GM23338 (cell line): ENCODE data around the gene MYLK. TPM values are rescaled to one million over a fixed set of nuclear protein-coding genes. Genes with fewer than 3 reads are reported as not detected.

ENCODE experiments used
- ATAC-seq: fragments of 200-7000 bp; cut with Tn5 transposase; 3 replicates; pipeline ENCODE4 v1.9.1; 2020
- DNase-seq: peaks from one replicate; pipeline ENCODE4 v3.0.0-alpha.2; 2015; ENCODE audit warnings: low spot score
- H2AFZ ChIP-seq: fragments of 200-600 bp; sonication (generic); 2 replicates; pipeline ENCODE4 v1.8.0; 2016; ENCODE audit warnings: antibody characterized with exemption, mild to moderate bottlenecking, moderate library complexity
- H3F3A ChIP-seq: fragments of 200-600 bp; sonication (generic); replicated peaks from 2 replicates; pipeline ENCODE4 v1.8.0; 2017; ENCODE audit warnings: antibody characterized with exemption, mixed run types, low read depth
- H3K27ac ChIP-seq: fragments of 200-600 bp; sonication (generic); 2 replicates; pipeline ENCODE4 v1.6.1; 2016; ENCODE audit warnings: low read depth
- H3K27me3 ChIP-seq: fragments of 200-600 bp; sonication (generic); 2 replicates; pipeline ENCODE4 v1.8.0; 2016; ENCODE audit warnings: mild to moderate bottlenecking, mixed run types, moderate library complexity; ENCODE audit not compliant: insufficient read depth
- H3K36me3 ChIP-seq: fragments of 200-600 bp; sonication (generic); 2 replicates; pipeline ENCODE4 v1.8.0; 2016; ENCODE audit warnings: mild to moderate bottlenecking; ENCODE audit not compliant: insufficient read depth
- H3K4me1 ChIP-seq: fragments of 200-600 bp; sonication (generic); 2 replicates; pipeline ENCODE4 v1.8.0; 2016; ENCODE audit warnings: mild to moderate bottlenecking, moderate library complexity; ENCODE audit not compliant: insufficient read depth
- H3K4me2 ChIP-seq: fragments of 200-600 bp; sonication (generic); 2 replicates; pipeline ENCODE4 v1.7.1; 2017; ENCODE audit warnings: mixed run types
- H3K4me3 ChIP-seq: fragments of 200-600 bp; sonication (generic); 2 replicates; pipeline ENCODE4 v1.6.1; 2016; ENCODE audit warnings: mixed run types
- H3K79me2 ChIP-seq: fragments of 200-600 bp; sonication (generic); replicated peaks from 2 replicates; pipeline ENCODE4 v1.8.0; 2017; ENCODE audit warnings: mild to moderate bottlenecking; ENCODE audit not compliant: insufficient read depth
- H3K9me2 ChIP-seq: fragments of 200-600 bp; sonication (generic); 2 replicates; pipeline ENCODE4 v1.8.0; 2017; ENCODE audit not compliant: insufficient read depth
- H4K20me1 ChIP-seq: fragments of 200-600 bp; sonication (generic); replicated peaks from 2 replicates; pipeline ENCODE4 v1.8.0; 2017; ENCODE audit warnings: mild to moderate bottlenecking; ENCODE audit not compliant: insufficient read depth
- H3K27ac Mint-ChIP-seq: 2 replicates; pipeline ENCODE4 v1.8.0; 2020; ENCODE audit warnings: inconsistent platforms, mild to moderate bottlenecking, moderate library complexity, mixed read lengths
- H3K27me3 Mint-ChIP-seq: 3 replicates; pipeline ENCODE4 v1.8.0; 2022; ENCODE audit warnings: low read depth, mild to moderate bottlenecking, moderate library complexity, mixed read lengths, inconsistent platforms; ENCODE audit not compliant: insufficient read depth, poor library complexity
- H3K36me3 Mint-ChIP-seq: 3 replicates; pipeline ENCODE4 v1.8.0; 2021; ENCODE audit warnings: low read depth, mild to moderate bottlenecking, inconsistent platforms, moderate library complexity, mixed read lengths
- H3K4me1 Mint-ChIP-seq: 3 replicates; pipeline ENCODE4 v1.8.0; 2020; ENCODE audit warnings: mild to moderate bottlenecking, inconsistent platforms, mixed read lengths
- H3K4me3 Mint-ChIP-seq: 3 replicates; pipeline ENCODE4 v1.8.0; 2021; ENCODE audit warnings: moderate library complexity, mild to moderate bottlenecking, inconsistent platforms, mixed read lengths
- H3K9me3 Mint-ChIP-seq: 3 replicates; pipeline ENCODE4 v1.8.0; 2020; ENCODE audit warnings: moderate library complexity, mild to moderate bottlenecking, inconsistent platforms, mixed read lengths
- CREB1 ChIP-seq: fragments of 250-450 bp; sonication (Bioruptor Pico); IDR thresholded peaks from 2 replicates; pipeline ENCODE4 v1.5.0; 2020; ENCODE audit warnings: low read depth, mild to moderate bottlenecking, moderate library complexity
- ETS1 ChIP-seq: IDR thresholded peaks from 2 replicates; pipeline ENCODE4 v1.6.1; 2016; ENCODE audit warnings: antibody characterized with exemption
- REST ChIP-seq: IDR thresholded peaks from one replicate; pipeline ENCODE4 v1.6.1; 2018; ENCODE audit warnings: antibody characterized with exemption; ENCODE audit not compliant: unreplicated experiment
- STAT1 ChIP-seq: IDR thresholded peaks from one replicate; pipeline ENCODE4 v1.6.1; 2016; ENCODE audit warnings: antibody characterized with exemption; ENCODE audit not compliant: unreplicated experiment
- ZNF114 ChIP-seq: fragments of 250-450 bp; sonication (Bioruptor Pico); IDR thresholded peaks from 2 replicates; pipeline ENCODE4 v1.5.0; 2020; ENCODE audit warnings: mild to moderate bottlenecking, moderate library complexity
- polyA plus RNA-seq: library from polyadenylated mRNA; unstranded; fragments of >200 nt; fragmentation: Nextera tagmentation; extraction: Ambion mirVana; gene quantifications from 2 replicates; pipeline ENCODE4 v1.2.1, GENCODE V29; 2016
- total RNA-seq: library from RNA; depleted of rRNA; stranded (reverse); fragments of >200 nt; shearing (Covaris generic); gene quantifications from 2 replicates; pipeline ENCODE4 v1.2.3, GENCODE V29; 2014
- TF ChIP-seq, protein P1 (sequence below): fragments of 250-450 bp; sonication (Bioruptor Pico); IDR thresholded peaks from 2 replicates; pipeline ENCODE4 v1.5.0; 2020; ENCODE audit warnings: mild to moderate bottlenecking, moderate library complexity

Gene MYLK
- total and polyA plus RNA-seq, 2 experiments from 2014 or later: 11.5 to 17.9 TPM

GRCh38 chr3:123920383-123920782, 36.3 kb upstream of the MYLK start (continued):
- TF ChIP-seq, protein P1, sequence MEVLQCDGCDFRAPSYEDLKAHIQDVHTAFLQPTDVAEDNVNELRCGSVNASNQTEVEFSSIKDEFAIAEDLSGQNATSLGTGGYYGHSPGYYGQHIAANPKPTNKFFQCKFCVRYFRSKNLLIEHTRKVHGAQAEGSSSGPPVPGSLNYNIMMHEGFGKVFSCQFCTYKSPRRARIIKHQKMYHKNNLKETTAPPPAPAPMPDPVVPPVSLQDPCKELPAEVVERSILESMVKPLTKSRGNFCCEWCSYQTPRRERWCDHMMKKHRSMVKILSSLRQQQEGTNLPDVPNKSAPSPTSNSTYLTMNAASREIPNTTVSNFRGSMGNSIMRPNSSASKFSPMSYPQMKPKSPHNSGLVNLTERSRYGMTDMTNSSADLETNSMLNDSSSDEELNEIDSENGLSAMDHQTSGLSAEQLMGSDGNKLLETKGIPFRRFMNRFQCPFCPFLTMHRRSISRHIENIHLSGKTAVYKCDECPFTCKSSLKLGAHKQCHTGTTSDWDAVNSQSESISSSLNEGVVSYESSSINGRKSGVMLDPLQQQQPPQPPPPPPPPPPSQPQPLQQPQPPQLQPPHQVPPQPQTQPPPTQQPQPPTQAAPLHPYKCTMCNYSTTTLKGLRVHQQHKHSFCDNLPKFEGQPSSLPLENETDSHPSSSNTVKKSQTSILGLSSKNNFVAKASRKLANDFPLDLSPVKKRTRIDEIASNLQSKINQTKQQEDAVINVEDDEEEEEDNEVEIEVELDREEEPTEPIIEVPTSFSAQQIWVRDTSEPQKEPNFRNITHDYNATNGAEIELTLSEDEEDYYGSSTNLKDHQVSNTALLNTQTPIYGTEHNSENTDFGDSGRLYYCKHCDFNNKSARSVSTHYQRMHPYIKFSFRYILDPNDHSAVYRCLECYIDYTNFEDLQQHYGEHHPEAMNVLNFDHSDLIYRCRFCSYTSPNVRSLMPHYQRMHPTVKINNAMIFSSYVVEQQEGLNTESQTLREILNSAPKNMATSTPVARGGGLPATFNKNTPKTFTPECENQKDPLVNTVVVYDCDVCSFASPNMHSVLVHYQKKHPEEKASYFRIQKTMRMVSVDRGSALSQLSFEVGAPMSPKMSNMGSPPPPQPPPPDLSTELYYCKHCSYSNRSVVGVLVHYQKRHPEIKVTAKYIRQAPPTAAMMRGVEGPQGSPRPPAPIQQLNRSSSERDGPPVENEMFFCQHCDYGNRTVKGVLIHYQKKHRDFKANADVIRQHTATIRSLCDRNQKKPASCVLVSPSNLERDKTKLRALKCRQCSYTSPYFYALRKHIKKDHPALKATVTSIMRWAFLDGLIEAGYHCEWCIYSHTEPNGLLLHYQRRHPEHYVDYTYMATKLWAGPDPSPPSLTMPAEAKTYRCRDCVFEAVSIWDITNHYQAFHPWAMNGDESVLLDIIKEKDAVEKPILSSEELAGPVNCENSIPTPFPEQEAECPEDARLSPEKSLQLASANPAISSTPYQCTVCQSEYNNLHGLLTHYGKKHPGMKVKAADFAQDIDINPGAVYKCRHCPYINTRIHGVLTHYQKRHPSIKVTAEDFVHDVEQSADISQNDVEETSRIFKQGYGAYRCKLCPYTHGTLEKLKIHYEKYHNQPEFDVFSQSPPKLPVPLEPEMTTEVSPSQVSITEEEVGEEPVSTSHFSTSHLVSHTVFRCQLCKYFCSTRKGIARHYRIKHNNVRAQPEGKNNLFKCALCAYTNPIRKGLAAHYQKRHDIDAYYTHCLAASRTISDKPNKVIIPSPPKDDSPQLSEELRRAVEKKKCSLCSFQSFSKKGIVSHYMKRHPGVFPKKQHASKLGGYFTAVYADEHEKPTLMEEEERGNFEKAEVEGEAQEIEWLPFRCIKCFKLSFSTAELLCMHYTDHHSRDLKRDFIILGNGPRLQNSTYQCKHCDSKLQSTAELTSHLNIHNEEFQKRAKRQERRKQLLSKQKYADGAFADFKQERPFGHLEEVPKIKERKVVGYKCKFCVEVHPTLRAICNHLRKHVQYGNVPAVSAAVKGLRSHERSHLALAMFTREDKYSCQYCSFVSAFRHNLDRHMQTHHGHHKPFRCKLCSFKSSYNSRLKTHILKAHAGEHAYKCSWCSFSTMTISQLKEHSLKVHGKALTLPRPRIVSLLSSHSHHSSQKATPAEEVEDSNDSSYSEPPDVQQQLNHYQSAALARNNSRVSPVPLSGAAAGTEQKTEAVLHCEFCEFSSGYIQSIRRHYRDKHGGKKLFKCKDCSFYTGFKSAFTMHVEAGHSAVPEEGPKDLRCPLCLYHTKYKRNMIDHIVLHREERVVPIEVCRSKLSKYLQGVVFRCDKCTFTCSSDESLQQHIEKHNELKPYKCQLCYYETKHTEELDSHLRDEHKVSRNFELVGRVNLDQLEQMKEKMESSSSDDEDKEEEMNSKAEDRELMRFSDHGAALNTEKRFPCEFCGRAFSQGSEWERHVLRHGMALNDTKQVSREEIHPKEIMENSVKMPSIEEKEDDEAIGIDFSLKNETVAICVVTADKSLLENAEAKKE (CRISPR knock-in tag): no peak

- DNase-seq (no peak), ATAC-seq (no peak)
- no peaks in the 10 kb centered on the region for H3K4me1 Mint-ChIP-seq
- peaks cover 6% of the 10 kb centered on the region; the same call in 1 of the 3 replicates for H3K9me3 Mint-ChIP-seq
- Histone ChIP-seq H3K4me2 (no peak overlapping the region), H3K4me3 (no peak overlapping the region), H3K4me1 (no peaks in the 10 kb centered on the region), H3F3A (no peaks in the 10 kb centered on the region), H3K79me2 (no peaks in the 10 kb centered on the region), H3K9me2 (no peaks in the 10 kb centered on the region), H3K27me3 (no peaks in the 10 kb centered on the region), H2AFZ (no peak overlapping the region), H3K27ac (no peak overlapping the region), H4K20me1 (no peaks in the 10 kb centered on the region), H3K36me3 (peaks cover 9% of the 10 kb centered on the region; the same call in 1 of the 2 replicates)
- no peak overlapping the region for H3K4me3 Mint-ChIP-seq
- peaks cover 43% of the 10 kb centered on the region for H3K36me3 Mint-ChIP-seq
- peaks cover 4% of the 10 kb centered on the region for H3K27me3 Mint-ChIP-seq
- no peak overlapping the region for H3K27ac Mint-ChIP-seq
- TF ChIP-seq CREB1 (no peak), ZNF114 (CRISPR knock-in tag) (no peak), STAT1 (no peak), REST (no peak), ETS1 (no peak)
Observed at GRCh38 chr3:123919353-123919752, 35.2 kb upstream of the MYLK start.
